ENCODE data around the gene GCSAML. TPM values are rescaled to one million over a fixed set of nuclear protein-coding genes. Genes with fewer than 3 reads are reported as not detected.

The GCSAML gene
- polyA plus RNA-seq, 1 donor from 2014 or later, result not detected

DNA sequence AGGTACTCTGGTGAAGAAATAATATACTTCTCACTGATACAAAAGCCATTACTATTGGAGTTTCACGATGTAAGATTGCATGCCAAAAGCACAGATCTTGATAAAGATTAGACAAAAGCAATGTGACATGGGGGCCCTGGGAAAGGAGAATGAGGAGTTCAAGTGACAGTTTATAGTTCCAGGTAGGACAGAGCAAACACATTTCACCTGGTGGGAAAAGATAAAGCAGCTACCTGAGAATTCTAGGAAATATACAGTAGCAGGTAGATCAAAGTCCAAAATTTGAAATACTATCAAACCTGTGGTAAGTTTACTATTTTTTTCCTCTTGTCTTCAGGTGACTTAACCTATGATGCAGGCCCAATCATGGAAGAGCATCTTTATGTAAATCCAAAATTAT lies 64.5 kb downstream of the GCSAML start:
- Histone ChIP-seq H3K27me3 (ENCODE audit: insufficient read depth, low read depth, low read length) (no peaks in the 10 kb centered on the region), H3F3A (ENCODE audit: insufficient read depth, low read length, poor library complexity, severe bottlenecking) (no peaks in the 10 kb centered on the region), H3K36me3 (ENCODE audit: insufficient read depth, low read length) (no peaks in the 10 kb centered on the region), H3K4me2 (ENCODE audit: low read length) (no peak overlapping the region), H3K9me3 (ENCODE audit: low read length) (no peaks in the 10 kb centered on the region), H3K9ac (ENCODE audit: low read length) (no peak overlapping the region), H4K20me1 (ENCODE audit: insufficient read depth) (no peaks in the 10 kb centered on the region), H3K27ac (ENCODE audit: low read length) (no peak overlapping the region), H3K79me2 (replicated peaks; ENCODE audit: insufficient read depth, low read length) (no peaks in the 10 kb centered on the region), H3K9me2 (ENCODE audit: insufficient read depth, low read length) (no peaks in the 10 kb centered on the region), H2AFZ (ENCODE audit: low read depth, low read length) (no peak overlapping the region), H3K4me3 (ENCODE audit: low read length) (no peak overlapping the region)
- no peak for TF ChIP-seq EZH2 (IDR thresholded peaks at IDR 0.05; ENCODE audit: borderline replicate concordance, insufficient read depth, low read length, poor library complexity, severe bottlenecking)
- no peak for TF ChIP-seq TAF1 (IDR thresholded peaks at IDR 0.05; ENCODE audit: low read depth)
- no peak for TF ChIP-seq MXI1 (conservative IDR thresholded peaks at IDR 0.05; ENCODE audit: poor library complexity, severe bottlenecking)
- TF ChIP-seq, protein P1, sequence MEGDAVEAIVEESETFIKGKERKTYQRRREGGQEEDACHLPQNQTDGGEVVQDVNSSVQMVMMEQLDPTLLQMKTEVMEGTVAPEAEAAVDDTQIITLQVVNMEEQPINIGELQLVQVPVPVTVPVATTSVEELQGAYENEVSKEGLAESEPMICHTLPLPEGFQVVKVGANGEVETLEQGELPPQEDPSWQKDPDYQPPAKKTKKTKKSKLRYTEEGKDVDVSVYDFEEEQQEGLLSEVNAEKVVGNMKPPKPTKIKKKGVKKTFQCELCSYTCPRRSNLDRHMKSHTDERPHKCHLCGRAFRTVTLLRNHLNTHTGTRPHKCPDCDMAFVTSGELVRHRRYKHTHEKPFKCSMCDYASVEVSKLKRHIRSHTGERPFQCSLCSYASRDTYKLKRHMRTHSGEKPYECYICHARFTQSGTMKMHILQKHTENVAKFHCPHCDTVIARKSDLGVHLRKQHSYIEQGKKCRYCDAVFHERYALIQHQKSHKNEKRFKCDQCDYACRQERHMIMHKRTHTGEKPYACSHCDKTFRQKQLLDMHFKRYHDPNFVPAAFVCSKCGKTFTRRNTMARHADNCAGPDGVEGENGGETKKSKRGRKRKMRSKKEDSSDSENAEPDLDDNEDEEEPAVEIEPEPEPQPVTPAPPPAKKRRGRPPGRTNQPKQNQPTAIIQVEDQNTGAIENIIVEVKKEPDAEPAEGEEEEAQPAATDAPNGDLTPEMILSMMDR (IDR thresholded peaks at IDR 0.05; ENCODE audit: poor library complexity, severe bottlenecking), result no peak
- no peak for TF ChIP-seq REST (IDR thresholded peaks at IDR 0.05; ENCODE audit: borderline replicate concordance)
- TF ChIP-seq EP300 (conservative IDR thresholded peaks at IDR 0.05; ENCODE audit: poor library complexity, severe bottlenecking), result no peak
- TF ChIP-seq SMC3 (conservative IDR thresholded peaks at IDR 0.05; ENCODE audit: poor library complexity), result no peak
- no peak for TF ChIP-seq POLR2AphosphoS5 (IDR thresholded peaks at IDR 0.05)
- no peak for TF ChIP-seq RAD21 (conservative IDR thresholded peaks at IDR 0.05)

- Histone ChIP-seq H3F3A (ENCODE audit: insufficient read depth, low read length, poor library complexity, severe bottlenecking) (no peaks in the 10 kb centered on the region), H4K20me1 (ENCODE audit: insufficient read depth) (no peaks in the 10 kb centered on the region), H3K4me2 (ENCODE audit: low read length) (no peak overlapping the region), H2AFZ (ENCODE audit: low read depth, low read length) (no peak overlapping the region), H3K4me3 (ENCODE audit: low read length) (no peak overlapping the region), H3K36me3 (ENCODE audit: insufficient read depth, low read length) (no peaks in the 10 kb centered on the region), H3K79me2 (replicated peaks; ENCODE audit: insufficient read depth, low read length) (no peaks in the 10 kb centered on the region), H3K9me2 (ENCODE audit: insufficient read depth, low read length) (no peaks in the 10 kb centered on the region), H3K27ac (ENCODE audit: low read length) (no peak overlapping the region), H3K9ac (ENCODE audit: low read length) (no peak overlapping the region), H3K9me3 (ENCODE audit: low read length) (no peaks in the 10 kb centered on the region), H3K27me3 (ENCODE audit: insufficient read depth, low read depth, low read length) (no peaks in the 10 kb centered on the region)
- TF ChIP-seq RAD21 (conservative IDR thresholded peaks at IDR 0.05) (no peak), REST (IDR thresholded peaks at IDR 0.05; ENCODE audit: borderline replicate concordance) (no peak), SMC3 (conservative IDR thresholded peaks at IDR 0.05; ENCODE audit: poor library complexity) (no peak), POLR2AphosphoS5 (IDR thresholded peaks at IDR 0.05) (no peak), EZH2 (IDR thresholded peaks at IDR 0.05; ENCODE audit: borderline replicate concordance, insufficient read depth, low read length, poor library complexity, severe bottlenecking) (no peak), MXI1 (conservative IDR thresholded peaks at IDR 0.05; ENCODE audit: poor library complexity, severe bottlenecking) (no peak), EP300 (conservative IDR thresholded peaks at IDR 0.05; ENCODE audit: poor library complexity, severe bottlenecking) (no peak), TAF1 (IDR thresholded peaks at IDR 0.05; ENCODE audit: low read depth) (no peak)
- TF ChIP-seq, protein P1 (IDR thresholded peaks at IDR 0.05; ENCODE audit: poor library complexity, severe bottlenecking), result no peak
Observed at GRCh38 chr1:247614625-247615024, 65.7 kb downstream of the GCSAML start.

Measured in neural cell (in vitro differentiated cells).